ENCODE measurements around the gene FNBP1. TPM values are rescaled to one million over a fixed set of nuclear protein-coding genes. Genes with fewer than 3 reads are reported as not detected.

Gene FNBP1
- total and polyA plus RNA-seq, 2 of the 13 experiments (the other 11 are each of a cell fraction or from before 2014, with no cell fraction given): 5.4 to 19.5 TPM

GRCh38 chr9:129852579-129852978 lies 190.4 kb downstream of the FNBP1 start (continued):
- TF ChIP-seq ZNF318 (CRISPR knock-in tag; IDR thresholded peaks at IDR 0.05) (no peak), SMARCE1 (IDR thresholded peaks at IDR 0.05; ENCODE audit: borderline replicate concordance) (no peak), ZNF790 (CRISPR knock-in tag; IDR thresholded peaks at IDR 0.05; ENCODE audit: borderline replicate concordance) (no peak), SIX4 (CRISPR knock-in tag; IDR thresholded peaks at IDR 0.05) (no peak), ZNF264 (CRISPR knock-in tag; IDR thresholded peaks at IDR 0.05) (no peak), SNAPC4 (CRISPR knock-in tag; IDR thresholded peaks at IDR 0.05) (no peak), ATAD3A (CRISPR knock-in tag; IDR thresholded peaks at IDR 0.05) (no peak), ZNF441 (CRISPR knock-in tag; IDR thresholded peaks at IDR 0.05; ENCODE audit: borderline replicate concordance) (no peak)
